Lung (tissue), 12 donors: ENCODE results near the gene SPOUT1. TPM values are rescaled to one million over a fixed set of nuclear protein-coding genes. Genes with fewer than 3 reads are reported as not detected.

ENCODE experiments used
- ATAC-seq: fragments of 200-7000 bp; cut with Tn5 transposase; one replicate; pipeline ENCODE4 v1.9.1; 2020; ENCODE audit warnings: moderate number of reproducible peaks; ENCODE audit not compliant: insufficient read depth, low FRiP score
- DNase-seq, 3 donors: peaks; one replicate each; pipeline ENCODE4 v3.0.0-alpha.2; 2013 to 2017
- H3K27ac ChIP-seq, 2 donors: one replicate each; pipeline ENCODE4 v1.5.1; 2013; ENCODE audit warnings: mild to moderate bottlenecking in 2 of 2, moderate library complexity in 2 of 2, control low read depth in 1 of 2, inconsistent platforms in 1 of 2, low read depth in 1 of 2, low read length in 1 of 2
- H3K27me3 ChIP-seq, 3 donors: one replicate each; pipeline ENCODE4 v1.5.1; 2013; ENCODE audit warnings: low read length in 2 of 3; ENCODE audit not compliant: control insufficient read depth in 3 of 3, insufficient read depth in 3 of 3
- H3K36me3 ChIP-seq, 4 donors: one replicate each; pipeline ENCODE4 v1.5.1; 2013; ENCODE audit warnings: low read length in 4 of 4, mild to moderate bottlenecking in 1 of 4, moderate library complexity in 1 of 4; ENCODE audit not compliant: control insufficient read depth in 4 of 4, insufficient read depth in 4 of 4
- H3K4me1 ChIP-seq, 5 donors: one replicate each; pipeline ENCODE4 v1.5.1; 2013; ENCODE audit warnings: low read length in 5 of 5, mild to moderate bottlenecking in 2 of 5, moderate library complexity in 1 of 5; ENCODE audit not compliant: control insufficient read depth in 5 of 5, insufficient read depth in 5 of 5
- H3K4me3 ChIP-seq: one replicate; pipeline ENCODE4 v1.5.1; 2013; ENCODE audit warnings: mild to moderate bottlenecking, control low read depth, moderate library complexity
- H3K9ac ChIP-seq, 2 donors: one replicate each; pipeline ENCODE4 v1.5.1; 2013; ENCODE audit warnings: low read length in 2 of 2, control low read depth in 1 of 2; ENCODE audit not compliant: insufficient read depth in 1 of 2
- H3K9me3 ChIP-seq, 4 donors: one replicate each; pipeline ENCODE4 v1.5.1; 2013; ENCODE audit warnings: low read length in 3 of 4, mild to moderate bottlenecking in 1 of 4, moderate library complexity in 1 of 4; ENCODE audit not compliant: control insufficient read depth in 4 of 4, insufficient read depth in 3 of 4
- CTCF ChIP-seq: IDR thresholded peaks from 2 replicates; pipeline ENCODE4 v1.5.1; 2012; ENCODE audit warnings: mild to moderate bottlenecking; ENCODE audit errors: control extremely low read depth, extremely low read depth
- WGBS, 2 donors: extraction: QIAGEN DNeasy Blood & Tissue Kit; methylation state at CpG; one replicate each; pipeline ENCODE4 v1.1.7; 2013; 5-methylcytosine and 5-hydroxymethylcytosine counted together
- polyA plus RNA-seq, 2 donors: library from polyadenylated mRNA; stranded (reverse); fragments of 200-250 nt; gene quantifications; one replicate each; pipeline ENCODE4 v1.2.1, GENCODE V29; 2013
- total RNA-seq, 2 donors: library from RNA; depleted of rRNA in 1 of 2; stranded (reverse); fragments of >200 nt in 1 of 2; gene quantifications; one replicate each; pipeline ENCODE4 v1.2.1, GENCODE V29; 2014 to 2021
- donor health status: control.
- donor health status: control.
- donor health status: Bipolar disorder and iron deficiency.
- donor health status: healthy.
- donor health status: DM: yes; HTN: yes; CAD: no.

Gene SPOUT1
- total and polyA plus RNA-seq, 4 donors, result 23.7 to 50.0 (median 29.1) TPM

DNA sequence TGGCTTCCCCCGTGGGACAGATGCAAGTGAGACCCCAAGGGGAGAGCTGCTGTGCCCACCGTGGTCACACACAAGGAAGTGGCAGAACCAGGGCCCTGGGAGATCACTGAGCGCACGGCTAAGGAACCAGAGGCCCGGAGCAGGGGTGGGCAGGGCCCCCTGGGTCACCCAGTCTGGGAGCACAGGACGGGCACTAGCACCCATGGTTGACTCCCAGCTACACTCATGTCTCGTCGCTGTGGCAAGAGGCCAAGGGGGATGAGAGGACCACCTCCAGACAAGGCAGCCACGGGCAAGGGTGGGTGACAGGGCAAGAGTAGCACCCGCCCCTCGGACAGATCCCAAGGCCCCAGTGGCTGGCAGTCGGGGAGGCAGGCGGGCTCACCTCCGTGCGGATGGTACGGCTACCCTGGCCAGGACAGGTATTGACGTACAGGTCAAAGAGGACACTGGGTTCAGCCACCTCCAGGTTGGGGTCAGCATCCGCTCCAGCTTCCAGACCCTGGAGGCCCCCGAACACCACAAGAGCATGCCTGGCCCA is 6.2 kb downstream of the SPOUT1 start:
- no peak overlapping the region for H3K9ac ChIP-seq
- H3K27me3 ChIP-seq, result no peaks in the 10 kb centered on the region
- peaks cover 5 to 58% (median 12%) of the 10 kb centered on the region in 4 donors for H3K36me3 ChIP-seq
- H3K9me3 ChIP-seq, result peaks cover 0 to 2% (median 0%) of the 10 kb centered on the region in 4 donors
- no peak overlapping the region for H3K27ac ChIP-seq
- peaks cover 0 to 6% (median 4%) of the 10 kb centered on the region in 5 donors for H3K4me1 ChIP-seq
- ATAC-seq (no peak), DNase-seq (no peak)
- no peak overlapping the region for H3K4me3 ChIP-seq
- 91 to 96% methylated on average over 18 to 19 of the region's 19 CpGs for WGBS, 2 donors
- TF ChIP-seq CTCF, result no peak

DNA sequence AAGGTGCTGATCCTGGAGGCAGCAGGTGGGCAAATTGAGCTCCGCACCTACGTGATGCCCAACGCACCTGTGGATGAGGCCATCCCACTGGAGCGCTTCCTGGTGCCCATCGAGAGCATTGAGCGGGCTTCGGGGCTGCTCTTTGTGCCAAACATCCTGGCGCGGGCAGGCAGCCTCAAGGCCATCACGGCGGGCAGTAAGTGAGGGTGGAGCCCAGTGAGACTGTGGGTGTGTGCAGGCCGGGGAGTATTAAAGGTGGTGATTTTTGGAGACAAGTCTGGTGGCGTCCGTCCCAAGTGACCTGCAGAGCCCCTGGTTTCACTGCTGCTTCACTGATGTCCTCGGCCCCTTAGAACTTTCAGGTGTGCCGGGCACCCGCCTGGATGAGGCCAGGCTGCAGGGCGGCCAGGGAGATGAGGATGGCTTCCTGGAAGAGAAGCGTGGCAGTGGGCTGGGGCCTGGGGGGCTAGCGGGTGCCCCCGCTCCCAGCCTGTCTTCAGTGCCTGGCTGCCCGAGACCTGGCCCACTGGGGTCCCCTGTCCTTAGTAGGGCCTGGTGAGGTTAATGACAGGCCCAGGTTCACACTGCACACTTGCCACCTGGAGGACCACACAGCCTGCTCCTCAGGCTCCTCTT is 7.1 kb downstream of the SPOUT1 start:
- no peak for TF ChIP-seq CTCF
- no peak overlapping the region for H3K4me3 ChIP-seq
- H3K4me1 ChIP-seq, result peaks cover 0 to 6% (median 4%) of the 10 kb centered on the region in 5 donors
- DNase-seq (no peak), ATAC-seq (no peak)
- H3K9me3 ChIP-seq, result peaks cover 0 to 2% (median 0%) of the 10 kb centered on the region in 4 donors
- peaks cover 5 to 58% (median 11%) of the 10 kb centered on the region in 4 donors for H3K36me3 ChIP-seq
- no peaks in the 10 kb centered on the region for H3K27me3 ChIP-seq
- WGBS, 2 donors, result 95% methylated on average over 22 of the region's 22 CpGs
- H3K9ac ChIP-seq, result no peak overlapping the region
- H3K27ac ChIP-seq, result no peak overlapping the region

GRCh38 chr9:128821584-128822406 is 7.8 kb downstream of the SPOUT1 start:
- no peak for TF ChIP-seq CTCF
- no peak overlapping the region for H3K27ac ChIP-seq
- DNase-seq, result no peak
- 91 to 94% methylated on average over 16 of the region's 16 CpGs for WGBS, 2 donors
- peaks cover 0 to 2% (median 0%) of the 10 kb centered on the region in 4 donors for H3K9me3 ChIP-seq
- H3K4me1 ChIP-seq, result peaks cover 0 to 6% (median 4%) of the 10 kb centered on the region in 5 donors
- H3K4me3 ChIP-seq, result no peak overlapping the region
- no peak for ATAC-seq
- H3K27me3 ChIP-seq, result no peaks in the 10 kb centered on the region
- no peak overlapping the region for H3K9ac ChIP-seq
- peaks cover 5 to 54% (median 11%) of the 10 kb centered on the region in 4 donors for H3K36me3 ChIP-seq
